HT1080 (cell line): ENCODE data around the gene ART5. TPM values are rescaled to one million over a fixed set of nuclear protein-coding genes. Genes with fewer than 3 reads are reported as not detected.
"Not testable (repeated sequence)": the region's sequence is repeated elsewhere in the genome, so short reads cannot be mapped to it uniquely, and the experiment has no call there.

Experiments
- DNase-seq: peaks from one replicate; pipeline ENCODE4 v3.0.0-alpha.2; 2015; ENCODE audit warnings: low read depth
- total RNA-seq: library from RNA; depleted of rRNA; stranded (reverse); fragments of >200 nt; shearing (Covaris generic); gene quantifications from 2 replicates; pipeline ENCODE4 v1.2.3, GENCODE V29; 2014

The ART5 gene
- total RNA-seq, 1 experiment from 2014 or later, result not detected

DNA sequence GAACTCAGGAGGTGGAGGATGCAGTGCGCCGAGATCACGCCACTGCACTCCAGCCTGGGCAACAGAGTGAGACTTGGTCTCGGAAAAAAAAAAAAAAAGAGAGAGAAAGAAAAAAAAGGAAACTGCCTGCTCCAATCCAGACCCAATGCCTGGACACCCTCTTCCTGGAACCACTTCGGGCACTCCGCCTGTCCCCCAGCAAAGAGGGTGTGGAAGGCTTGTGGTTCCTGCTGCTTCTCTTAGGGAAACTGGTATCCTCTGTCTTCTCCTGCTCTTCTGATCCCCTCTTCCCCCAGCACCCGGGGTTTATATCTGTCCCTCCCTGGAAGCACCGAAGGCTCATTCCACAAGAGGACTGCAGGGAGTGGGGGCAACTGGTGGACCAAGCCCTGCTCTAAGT, 16.5 kb upstream of the ART5 start:
- DNase-seq, result no peak

DNA sequence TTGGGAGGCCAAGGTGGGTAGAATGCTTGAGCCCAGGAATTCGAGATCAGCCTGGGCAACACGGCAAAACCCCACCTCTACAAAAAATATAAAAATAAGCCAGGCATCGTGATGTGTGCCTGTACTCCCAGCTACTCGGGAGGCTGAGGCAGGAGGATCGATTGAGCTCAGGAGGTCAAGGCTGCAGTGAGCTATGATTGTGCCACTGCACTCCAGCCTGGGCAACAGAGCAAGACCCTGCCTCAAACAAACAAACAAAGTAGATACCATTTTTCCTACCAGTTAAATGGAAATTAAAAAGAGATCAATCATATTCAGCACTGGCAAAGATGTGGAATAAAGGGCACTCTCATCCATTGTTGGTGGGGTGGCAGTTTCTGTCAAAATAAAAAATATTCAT, 15.5 kb upstream of the ART5 start:
- not testable (repeated sequence) for DNase-seq

DNA sequence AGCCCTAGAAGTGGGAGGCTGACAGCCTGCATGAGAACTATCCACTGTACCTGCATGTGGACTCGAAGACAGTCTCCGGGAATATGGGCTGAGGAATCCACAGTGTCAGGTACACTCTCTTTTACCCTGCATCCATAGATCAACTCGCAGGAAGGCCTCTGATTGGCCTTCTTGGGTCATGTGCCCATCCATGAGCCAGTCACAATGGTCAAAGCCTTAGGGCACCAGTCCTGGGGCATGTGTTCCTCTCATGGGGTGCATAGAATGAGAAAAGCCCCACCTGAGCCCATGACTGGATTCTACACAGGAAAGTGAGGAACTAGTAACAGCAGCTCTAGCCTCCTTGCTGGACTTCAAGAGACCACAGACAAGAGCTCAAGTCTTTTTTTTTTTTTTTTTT, 13.8 kb upstream of the ART5 start:
- no peak for DNase-seq

DNA sequence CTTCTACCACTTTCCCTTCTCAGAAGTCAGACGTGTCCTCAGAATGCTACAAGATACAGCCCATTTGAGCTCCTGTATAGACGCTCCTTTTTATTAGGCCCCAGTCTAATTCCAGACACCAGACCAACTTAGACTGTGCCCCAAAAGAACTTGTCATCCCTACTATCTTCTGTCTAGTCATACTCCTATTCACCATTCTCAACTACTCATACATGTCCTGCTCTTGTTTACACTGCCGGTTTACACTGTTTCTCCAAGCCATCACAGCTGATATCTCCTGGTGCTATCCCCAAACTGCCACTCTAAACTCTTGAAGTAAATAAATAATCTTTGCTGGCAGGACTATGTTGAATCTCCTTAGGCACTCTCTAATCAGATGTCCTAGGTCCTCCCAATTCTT, 10.7 kb upstream of the ART5 start:
- DNase-seq, result not testable (repeated sequence)

DNA sequence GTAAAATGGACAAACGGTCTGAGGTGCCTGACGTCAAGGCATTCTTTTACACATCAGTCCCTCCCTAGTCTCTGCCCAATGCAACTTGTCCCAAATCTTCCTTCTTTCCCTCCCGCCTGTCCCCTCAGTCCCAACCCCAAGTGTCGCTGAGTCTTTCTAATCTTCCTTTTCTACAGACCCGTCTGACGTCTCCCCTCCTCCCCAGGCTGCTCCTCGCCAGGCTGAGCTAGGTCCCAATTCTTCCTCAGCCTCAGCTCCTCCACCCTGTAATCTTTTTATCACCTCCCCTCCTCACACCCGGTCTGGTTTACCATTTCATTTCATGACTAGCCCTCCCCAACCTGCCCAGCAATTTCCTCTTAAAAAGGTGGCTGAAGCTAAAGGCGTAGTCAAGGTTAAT, 7.6 kb upstream of the ART5 start:
- DNase-seq, result not testable (repeated sequence)

DNA sequence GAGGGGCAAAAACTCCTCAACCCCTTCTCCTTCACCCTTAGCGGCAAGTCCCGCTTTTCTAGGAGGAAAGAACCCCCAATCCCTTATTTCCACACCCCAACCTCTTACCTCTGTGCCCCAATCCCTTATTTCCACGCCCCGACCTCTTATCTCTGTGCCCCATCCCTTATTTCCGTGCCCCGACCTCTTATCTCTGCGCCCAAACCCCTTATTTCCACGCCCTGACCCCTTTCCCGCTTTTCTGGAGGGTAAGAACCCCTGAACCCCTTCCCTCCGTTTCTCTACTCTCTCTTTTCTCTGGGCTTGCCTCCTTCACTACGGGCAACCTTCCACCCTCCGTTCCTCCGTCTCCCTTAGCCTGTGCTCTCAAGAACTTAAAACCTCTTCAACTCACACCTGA, 7.1 kb upstream of the ART5 start:
- DNase-seq, result not testable (repeated sequence)

DNA sequence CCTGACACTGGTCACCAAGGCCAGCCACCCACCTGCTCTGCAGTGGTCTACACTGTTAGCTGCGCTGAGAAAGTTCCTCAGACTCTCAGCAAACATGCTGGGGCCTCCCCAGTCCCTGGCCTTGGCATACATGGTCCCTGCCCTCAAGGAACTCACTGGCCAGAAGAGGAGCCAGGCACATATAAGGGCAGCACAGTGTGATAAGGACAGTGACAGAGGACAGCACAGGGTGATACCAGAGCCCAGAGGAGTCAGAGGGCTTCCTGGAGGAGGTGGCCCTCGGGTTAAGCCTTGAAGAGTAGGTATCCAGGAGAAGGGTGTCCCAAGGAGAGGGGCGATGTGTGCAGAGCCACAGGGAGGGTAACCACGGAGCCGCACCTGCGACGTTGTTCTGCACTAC, 3.8 kb upstream of the ART5 start:
- DNase-seq, result no peak

DNA sequence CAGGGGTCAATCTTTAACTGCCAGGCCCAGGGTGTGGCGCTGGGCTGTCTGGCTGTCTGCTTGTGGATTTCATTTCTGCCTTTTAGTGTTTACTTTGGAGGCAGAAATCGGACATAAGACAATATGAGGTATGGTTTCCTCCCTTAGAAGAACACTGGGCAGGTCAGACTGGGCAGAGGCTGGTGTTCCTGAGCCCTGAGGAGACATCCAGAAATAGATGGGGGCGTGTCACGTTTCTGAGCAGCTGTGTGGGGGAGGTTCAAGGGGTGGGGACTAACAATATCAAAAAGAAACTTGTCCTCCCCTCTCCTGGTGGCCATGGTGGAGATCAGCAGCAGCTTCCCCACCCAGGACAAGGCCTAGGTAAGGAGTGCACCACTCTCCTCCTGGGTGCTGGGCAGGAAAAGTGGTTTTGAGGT, 3.0 kb upstream of the ART5 start, which contains the start of gene ART1:
Gene ART1 (plus strand): TSS at position 312 of the 419 bp plus-strand sequence. CDS start 14,086 bp downstream, outside the sequence.
- DNase-seq, result peak; percentile 8

DNA sequence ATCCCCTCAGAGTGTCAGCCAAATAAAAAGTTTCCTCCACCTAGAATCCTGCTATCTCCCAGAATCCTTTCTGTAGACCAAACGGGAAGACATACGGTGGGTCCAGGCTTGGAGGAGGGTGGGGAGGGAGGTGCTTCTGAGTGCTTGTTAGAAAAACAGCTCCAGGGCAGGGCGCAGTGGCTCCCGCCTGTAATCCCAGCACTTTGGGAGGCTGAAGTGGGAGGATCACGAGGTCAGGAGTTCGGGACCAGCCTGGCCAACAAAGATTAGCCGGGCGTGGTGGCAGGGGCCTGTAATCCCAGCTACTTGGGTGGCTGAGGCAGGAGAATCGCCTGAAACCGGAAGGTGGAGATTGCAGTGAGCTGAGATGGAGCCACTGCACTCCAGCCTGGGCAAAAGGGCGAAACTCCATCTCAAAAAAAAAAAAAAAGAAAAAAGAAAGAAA, 1.3 kb upstream of the ART5 start:
- not testable (repeated sequence) for DNase-seq

DNA sequence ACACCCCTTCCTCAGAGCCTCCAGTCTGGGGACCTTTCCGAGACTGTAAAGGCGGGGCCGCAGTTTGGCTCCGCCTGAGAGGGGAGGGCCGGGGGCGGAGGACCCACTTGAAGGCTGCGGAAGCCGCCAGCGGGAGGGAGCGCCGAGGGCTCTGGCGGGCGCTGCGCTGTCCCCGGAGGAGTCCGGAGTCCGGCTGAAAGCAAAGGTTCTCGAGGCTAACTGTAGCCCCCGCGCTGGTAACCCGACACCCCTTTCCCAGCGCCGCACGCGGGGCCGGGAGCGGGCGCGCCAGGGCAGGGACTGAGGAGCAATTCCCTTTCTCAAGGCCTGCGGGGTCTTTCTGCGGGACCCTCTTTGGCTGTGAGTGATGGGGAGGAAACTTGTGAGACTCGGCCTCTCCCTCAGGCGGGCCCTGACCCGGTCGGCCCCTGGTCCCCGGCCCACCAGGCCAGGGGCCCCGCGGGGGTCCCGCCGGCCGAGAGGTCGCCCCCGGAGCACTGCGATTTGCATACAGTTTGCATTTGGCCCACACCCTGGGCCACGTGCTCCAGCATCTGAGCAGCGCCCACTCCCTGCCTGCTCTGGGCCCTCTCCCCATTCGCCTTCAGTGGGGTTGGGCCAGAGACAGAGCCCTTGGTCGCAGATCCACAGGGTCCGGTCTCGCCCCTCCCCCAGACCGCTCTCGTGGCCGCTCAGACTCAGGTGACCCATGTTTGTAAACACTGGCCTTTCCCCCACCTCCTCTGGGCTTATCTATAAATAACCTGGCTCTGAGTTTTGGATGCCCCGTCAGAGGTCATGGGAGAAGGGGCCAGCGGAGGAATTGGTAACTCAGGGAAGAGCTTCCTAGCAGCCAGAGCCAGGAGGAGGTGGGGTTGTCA, 519 bp upstream of the ART5 start:
- DNase-seq, result peak; percentile 35

DNA sequence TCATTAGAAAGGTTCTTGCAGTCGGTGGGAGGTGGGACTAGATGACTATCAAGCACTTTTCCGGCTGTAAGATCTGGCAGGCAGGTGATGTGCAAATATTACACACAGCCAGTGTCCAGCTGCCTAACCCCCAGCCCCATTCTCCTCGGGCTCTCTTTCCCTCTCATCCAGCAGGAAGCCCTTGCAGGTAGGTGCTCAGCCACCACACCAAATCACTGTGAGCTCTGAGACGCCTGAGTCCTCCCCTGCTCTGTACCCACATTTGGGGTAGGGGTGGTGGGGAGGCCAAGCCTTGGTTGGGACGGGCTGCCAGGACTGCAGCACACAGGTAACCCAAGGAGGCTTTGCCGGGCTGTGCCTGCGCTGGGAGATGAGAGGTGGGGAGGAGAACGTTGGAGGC, 601 bp downstream of the ART5 start:
- DNase-seq, result no peak

DNA sequence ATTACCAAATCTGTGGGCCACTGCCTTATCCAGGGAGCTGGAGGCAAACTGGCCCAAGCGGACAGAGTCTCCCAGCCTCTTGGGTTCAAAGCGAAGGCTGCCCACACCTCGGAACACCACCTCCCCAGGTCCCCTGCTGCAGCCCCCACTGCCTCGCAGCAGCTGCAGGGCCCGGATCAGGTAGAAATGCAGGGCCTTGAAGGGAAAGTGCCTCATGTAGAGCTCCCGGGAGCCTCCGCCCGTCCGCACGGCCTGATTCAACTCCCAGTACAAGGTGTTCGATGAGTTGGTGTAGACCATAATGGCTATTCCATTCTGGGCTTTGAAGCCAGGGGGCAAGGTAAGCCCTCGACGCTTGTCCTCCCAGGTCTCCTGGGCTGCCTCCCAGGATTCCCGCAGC, 2.0 kb downstream of the ART5 start:
- no peak for DNase-seq

DNA sequence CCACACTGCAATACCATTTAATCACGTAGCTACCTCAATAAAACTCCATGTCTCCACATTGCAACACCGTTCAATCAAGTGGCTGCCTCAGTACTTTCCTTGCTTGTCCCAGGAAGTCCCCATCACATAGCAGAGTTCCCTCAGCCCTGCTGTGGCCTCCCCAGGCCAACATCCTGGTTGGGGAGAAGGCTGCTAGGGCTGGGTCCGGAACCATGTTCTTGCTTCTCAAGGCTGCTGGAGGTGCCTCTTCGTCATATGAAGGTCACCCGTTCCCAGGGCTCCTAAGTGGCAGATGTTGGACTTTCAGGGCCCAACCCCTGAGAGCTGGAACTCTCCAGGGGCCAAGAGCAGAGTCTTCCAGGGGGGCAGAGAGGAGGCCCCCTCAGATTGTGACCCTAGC, 3.3 kb downstream of the ART5 start:
- DNase-seq, result no peak

DNA sequence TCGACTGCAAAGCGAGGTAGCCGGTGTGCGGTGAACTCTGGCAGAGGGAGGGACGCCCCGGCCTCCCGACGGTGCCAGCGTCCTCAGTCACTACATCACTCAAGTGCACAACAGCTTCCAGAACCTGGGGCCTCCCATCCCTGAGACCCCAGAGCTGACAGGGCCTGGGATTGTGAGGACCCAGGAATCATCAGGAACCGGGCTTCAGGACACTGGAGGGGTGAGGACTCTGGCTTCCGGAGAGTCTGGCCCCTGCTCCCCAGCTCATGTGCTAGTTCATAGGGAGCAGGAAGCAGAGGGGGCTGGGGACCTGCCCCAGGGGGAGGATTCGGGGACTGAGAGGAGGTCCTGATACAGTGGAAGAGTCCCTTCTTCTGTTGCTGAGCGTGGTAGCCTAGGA, 4.6 kb downstream of the ART5 start:
- DNase-seq, result no peak

DNA sequence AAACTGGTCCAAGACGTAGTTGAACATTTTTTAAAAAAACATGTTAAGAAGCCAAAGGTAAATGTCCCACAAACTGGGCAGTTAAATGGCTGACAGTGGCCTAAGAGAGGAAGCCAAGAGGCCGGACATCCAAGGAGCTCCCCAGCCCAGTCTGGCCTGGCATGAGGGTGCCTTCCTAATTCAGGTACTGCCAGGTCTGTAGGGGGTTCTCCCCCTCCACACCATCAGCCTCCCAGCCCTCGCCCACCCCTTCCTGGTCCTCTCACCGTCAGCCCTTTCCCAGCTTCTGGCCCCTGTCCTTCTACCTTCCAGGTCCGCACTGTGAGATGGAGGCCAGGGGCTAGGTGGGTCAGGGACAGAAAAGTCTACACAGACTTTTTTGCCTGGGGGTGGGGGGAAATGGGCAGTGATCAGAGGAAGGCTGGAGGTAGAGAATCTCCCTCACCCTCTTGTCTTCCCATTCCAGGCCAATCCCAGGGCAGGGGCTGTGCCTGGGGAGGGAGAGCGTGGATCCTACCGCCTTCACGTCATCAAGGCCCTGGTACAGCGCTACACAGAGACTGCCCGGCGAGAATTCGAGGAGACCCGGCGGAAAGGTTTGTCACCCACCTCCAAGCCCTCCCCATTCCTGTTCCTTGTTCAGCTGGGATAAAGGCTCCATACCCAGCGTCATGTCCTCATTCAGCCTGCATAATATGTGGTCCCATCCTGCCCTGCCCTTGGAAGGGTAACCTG, 6.0 kb downstream of the ART5 start:
- DNase-seq, result no peak

DNA sequence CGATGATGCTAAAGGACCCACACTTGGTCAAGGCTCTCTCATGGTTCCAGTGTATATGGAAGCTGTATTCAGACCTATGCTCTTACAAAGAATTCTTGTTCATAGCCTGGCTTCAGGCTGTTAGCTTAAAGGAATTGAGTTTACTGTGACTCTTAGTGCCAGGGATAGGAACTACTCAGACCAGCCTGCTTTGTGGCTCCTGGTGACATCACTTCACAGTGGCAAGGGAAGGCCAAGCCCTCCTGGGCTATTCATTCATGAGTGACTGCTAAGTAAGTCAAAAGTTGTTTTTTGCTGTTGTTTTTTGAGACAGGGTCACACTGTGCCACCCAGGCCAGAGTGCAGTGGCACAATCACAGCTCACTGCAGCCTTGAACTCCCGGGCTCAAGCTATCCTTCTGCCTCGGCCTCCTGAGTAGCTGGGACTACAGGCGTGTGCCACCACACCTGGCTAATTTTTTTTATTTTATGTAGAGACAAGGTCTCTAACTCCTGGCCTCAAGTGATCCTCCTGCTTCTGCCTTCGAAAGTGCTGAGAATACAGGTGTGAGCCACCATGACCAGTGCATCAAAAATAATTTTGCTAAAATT, 9.6 kb downstream of the ART5 start:
- DNase-seq, result no peak

DNA sequence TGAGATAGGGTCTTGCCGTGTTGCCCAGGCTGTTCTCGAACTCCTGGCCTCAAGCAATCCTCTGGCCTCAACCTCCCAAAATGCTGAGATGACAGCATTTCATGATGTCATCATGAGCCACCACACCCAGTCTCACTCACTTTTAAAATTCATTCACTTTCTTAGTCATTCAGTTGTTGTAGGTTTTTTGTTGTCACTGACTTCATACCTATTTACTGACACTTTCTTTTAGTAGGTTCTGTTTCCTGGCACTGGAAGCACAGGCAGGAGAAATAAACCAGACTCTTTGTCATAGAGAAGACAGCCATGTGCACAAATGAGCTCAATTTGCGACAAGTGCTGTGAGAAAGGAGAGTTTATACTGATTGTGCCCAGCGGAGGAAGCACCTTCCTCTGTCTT, 10.5 kb downstream of the ART5 start:
- peak; percentile 14 for DNase-seq

DNA sequence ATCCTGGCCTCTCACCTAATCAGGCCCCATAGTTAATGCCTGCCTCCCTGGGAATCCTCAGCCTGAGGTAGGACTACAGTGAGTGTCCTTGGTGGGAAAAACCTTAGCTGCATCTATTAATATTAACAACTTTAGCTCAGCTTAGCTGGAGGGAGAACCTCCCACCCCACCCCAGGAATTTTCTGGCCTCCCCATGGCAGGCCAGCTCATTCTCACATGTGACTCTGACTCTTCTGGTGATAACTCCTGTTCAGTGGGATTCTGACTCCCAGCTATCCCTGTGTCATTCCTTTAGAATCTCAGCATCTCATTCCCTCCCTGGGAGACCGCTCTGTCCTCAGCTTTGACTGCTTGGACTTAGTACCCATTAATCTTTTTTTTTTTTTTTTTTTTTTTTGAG, 14.5 kb downstream of the ART5 start:
- DNase-seq, result peak; percentile 61

DNA sequence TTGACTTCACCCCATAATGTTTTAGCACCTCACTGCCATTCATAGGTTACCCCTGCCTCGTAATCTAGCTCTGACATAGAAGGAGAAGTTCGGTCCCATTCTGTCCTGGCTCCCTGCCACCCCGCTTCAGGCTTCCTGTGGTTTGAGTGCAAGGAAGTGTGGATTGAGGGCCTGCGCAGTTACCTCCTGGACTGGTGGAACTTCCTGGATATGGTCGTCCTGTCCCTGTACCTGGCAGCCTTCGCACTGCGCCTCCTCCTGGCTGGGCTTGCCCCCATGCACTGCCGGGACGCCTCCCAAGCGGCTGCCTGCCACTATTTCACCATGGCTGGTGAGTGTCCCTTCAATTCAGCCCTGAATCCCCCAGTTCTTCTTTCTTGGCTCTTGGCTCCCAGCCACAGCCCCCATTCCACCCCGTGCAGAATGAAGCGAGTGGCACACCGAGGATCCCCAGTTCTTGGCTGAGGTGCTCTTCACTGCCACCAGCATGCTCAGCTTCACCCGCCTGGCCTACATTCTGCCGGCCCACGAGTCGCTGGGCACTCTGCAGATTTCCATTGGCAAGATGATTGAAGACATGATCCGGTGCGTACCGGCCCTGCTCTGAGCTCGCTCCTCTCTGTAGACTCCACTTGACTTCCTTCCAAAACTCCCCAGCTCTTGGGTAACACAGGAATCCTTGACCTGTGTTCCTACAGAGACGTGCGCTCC, 15.4 kb downstream of the ART5 start:
- no peak for DNase-seq

DNA sequence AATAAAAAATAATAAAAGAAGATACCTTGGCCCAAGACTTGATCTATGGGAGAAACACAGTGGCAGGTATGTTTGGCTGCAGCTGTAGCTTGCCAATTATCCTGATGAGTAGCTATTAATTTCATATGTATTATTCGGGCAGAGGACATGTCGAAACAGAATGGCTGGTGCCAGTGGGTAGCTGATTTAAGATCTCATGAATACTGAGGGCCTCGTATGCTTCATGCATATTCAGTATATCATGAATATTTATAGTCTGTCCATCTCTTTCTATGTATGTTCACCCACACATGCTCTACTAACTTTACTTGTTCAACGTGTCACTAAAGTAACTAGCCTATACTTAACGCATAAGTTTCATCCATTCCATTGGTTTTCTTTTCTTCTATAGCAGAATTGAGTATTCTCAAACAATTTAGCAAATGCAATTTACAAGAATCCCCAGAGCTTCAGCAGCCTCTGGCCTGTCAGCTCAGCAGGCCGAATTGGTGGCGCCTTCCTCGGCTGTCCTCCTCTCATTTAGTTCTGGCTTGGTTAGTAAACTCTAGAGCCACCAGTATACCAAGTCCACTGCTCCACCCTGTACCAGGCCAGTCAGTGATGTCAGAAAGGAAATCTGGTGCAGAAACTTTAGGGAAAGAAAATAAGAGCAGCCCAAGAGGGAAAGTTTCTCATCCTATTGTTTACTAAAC, 17.9 kb downstream of the ART5 start:
- DNase-seq, result no peak

DNA sequence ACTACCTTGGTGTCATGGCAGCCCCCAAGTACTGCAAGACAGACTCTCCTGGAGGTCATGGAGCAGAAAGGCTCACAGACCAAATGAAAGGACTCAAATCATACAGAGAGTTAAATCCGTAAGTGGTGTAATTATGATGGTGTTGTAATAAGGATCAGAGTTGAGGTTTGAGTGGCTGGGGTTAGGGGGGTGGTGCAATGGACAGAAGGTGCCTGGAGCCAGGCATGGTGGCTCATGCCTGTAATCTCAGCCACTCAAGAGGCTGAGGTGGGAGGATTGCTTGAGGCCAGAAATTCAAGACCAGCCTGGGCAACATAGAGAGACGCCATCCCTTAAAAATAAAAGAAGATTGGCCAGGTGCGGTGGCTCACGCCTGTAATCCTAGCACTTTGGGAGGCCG, 18.7 kb downstream of the ART5 start:
- no peak for DNase-seq
